ENCODE data around the gene ZNF609. TPM values are rescaled to one million over a fixed set of nuclear protein-coding genes. Genes with fewer than 3 reads are reported as not detected.
A peak's percentile ranks its signal among the peaks of the same experiment; 100 is the strongest.

Gene ZNF609
- total RNA-seq, 1 donor from 2014 or later: 33.1 TPM

DNA sequence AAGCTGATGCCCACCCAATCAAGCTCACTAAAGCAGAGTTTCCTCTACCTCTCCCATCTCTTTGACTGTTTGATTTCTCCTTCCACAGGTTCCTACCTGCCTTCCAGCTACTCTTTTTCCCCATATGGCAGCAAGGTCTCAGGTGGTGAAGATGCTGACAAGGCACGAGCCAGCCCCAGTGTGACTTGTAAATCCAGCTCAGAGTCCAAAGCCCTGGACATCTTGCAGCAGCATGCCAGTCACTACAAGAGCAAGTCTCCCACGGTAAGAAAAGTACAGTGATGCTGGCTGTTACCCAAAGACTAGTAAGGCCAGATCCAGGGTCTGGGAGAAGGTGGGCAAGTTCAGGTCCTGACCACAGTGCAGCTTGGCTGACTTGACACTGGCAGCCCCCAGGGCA lies 219.7 kb downstream of the ZNF609 start:
- H3K4me1 ChIP-seq: no peaks in the 10 kb centered on the region
- TF ChIP-seq POLR2AphosphoS5 (IDR thresholded peaks at IDR 0.05; ENCODE audit: insufficient read depth in 1 of 2, low read depth in 1 of 2) (no peak), CTCF (IDR thresholded peaks at IDR 0.05) (no peak), POLR2A (IDR thresholded peaks at IDR 0.05) (no peak)
- H3K27ac ChIP-seq: no peak overlapping the region
- H3K4me3 ChIP-seq: no peak overlapping the region
- no peak for DNase-seq (ENCODE audit: extremely low spot score in 2 of 2)
- H3K36me3 ChIP-seq: peaks cover 0 to 78% of the 10 kb centered on the region in 2 donors
- intact Hi-C loops (cut with DNase I): no loop called here
- H3K27me3 ChIP-seq: no peaks in the 10 kb centered on the region
- no peaks in the 10 kb centered on the region for H3K9me3 ChIP-seq

- H3K4me3 ChIP-seq: no peak overlapping the region
- H3K36me3 ChIP-seq: peaks cover 0 to 70% of the 10 kb centered on the region in 2 donors
- TF ChIP-seq POLR2A (IDR thresholded peaks at IDR 0.05) (no peak), POLR2AphosphoS5 (IDR thresholded peaks at IDR 0.05; ENCODE audit: insufficient read depth in 1 of 2, low read depth in 1 of 2) (no peak), CTCF (IDR thresholded peaks at IDR 0.05) (peak in 2 of 3 experiments; percentile 54 to 71)
- H3K4me1 ChIP-seq: no peaks in the 10 kb centered on the region
- intact Hi-C loops (cut with DNase I): no loop called here
- H3K9me3 ChIP-seq: no peaks in the 10 kb centered on the region
- no peak for DNase-seq (ENCODE audit: extremely low spot score in 2 of 2)
- H3K27me3 ChIP-seq: no peaks in the 10 kb centered on the region
- no peak overlapping the region for H3K27ac ChIP-seq
Observed at GRCh38 chr15:64681424-64682024, 221.1 kb downstream of the ZNF609 start.

DNA sequence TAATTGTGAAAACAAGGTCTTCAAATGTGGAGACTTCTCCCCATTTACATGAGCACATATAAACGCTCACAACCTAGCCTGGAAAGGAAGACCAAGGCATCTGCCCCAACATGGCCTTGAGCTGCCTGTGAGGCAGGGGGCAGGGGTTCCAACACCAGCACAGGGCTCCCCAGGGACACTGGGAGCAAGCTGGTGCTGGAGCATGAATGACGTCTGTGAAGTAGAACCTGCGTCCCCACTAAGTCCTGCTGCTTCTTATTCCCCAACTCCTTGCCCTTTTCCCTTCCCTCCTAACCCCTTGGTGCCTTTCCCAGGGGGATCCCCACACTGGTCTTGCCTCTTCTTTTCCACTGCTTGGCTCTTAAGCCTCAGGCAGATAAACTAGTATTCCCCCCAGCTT lies 221.9 kb downstream of the ZNF609 start:
- Histone ChIP-seq H3K4me1 (peaks cover 4% of the 10 kb centered on the region), H3K27ac (no peak overlapping the region), H3K9me3 (no peaks in the 10 kb centered on the region), H3K27me3 (no peaks in the 10 kb centered on the region), H3K36me3 (peaks cover 0 to 65% of the 10 kb centered on the region in 2 donors), H3K4me3 (no peak overlapping the region)
- intact Hi-C loops (cut with DNase I): no loop called here
- no peak for TF ChIP-seq POLR2A (IDR thresholded peaks at IDR 0.05)
- no peak for TF ChIP-seq CTCF (IDR thresholded peaks at IDR 0.05)
- no peak for TF ChIP-seq POLR2AphosphoS5 (IDR thresholded peaks at IDR 0.05; ENCODE audit: insufficient read depth in 1 of 2, low read depth in 1 of 2)
- no peak for DNase-seq (ENCODE audit: extremely low spot score in 2 of 2)

GRCh38 chr15:64683378-64683777 lies 223.0 kb downstream of the ZNF609 start:
- Histone ChIP-seq H3K9me3 (no peaks in the 10 kb centered on the region), H3K4me1 (peaks cover 15% of the 10 kb centered on the region), H3K27me3 (no peaks in the 10 kb centered on the region), H3K36me3 (peaks cover 0 to 65% of the 10 kb centered on the region in 2 donors), H3K4me3 (no peak overlapping the region), H3K27ac (no peak overlapping the region)
- no peak for DNase-seq (ENCODE audit: extremely low spot score in 2 of 2)
- intact Hi-C loops (cut with DNase I): no loop called here
- TF ChIP-seq CTCF (IDR thresholded peaks at IDR 0.05) (no peak), POLR2A (IDR thresholded peaks at IDR 0.05) (no peak), POLR2AphosphoS5 (IDR thresholded peaks at IDR 0.05; ENCODE audit: insufficient read depth in 1 of 2, low read depth in 1 of 2) (no peak)

DNA sequence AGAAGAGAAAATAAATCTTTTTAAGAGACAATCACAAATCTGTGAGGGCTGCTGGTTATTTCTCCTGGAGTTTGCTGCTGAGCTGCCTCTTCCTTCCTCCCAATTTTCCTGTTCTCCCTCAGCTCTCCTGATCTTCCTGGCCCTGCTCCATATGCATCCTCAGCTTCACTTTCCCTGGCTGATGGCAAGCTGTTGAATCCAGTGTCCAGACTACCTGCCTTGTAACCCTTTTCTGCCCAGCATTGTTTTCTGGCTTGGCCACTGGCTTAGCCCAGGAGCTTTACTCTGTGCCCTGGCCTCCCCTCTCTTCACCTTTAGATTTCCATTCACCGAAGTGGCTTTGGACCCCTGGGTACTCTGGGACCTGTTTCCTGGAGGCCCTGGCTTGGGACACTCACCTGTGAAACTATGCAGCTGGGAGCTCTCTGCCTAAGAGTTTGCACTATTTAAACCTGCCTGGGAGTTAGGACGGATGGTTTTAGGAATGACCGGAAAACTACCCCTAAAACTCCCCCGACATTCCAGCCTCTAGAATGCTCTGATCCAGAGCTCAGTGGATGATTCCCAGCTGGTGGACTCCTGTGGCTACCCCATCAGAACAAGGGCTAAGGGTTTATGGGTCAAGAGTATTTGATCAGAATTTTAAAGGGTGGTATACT lies 225.0 kb downstream of the ZNF609 start:
- DNase-seq (ENCODE audit: extremely low spot score in 2 of 2): no peak
- peaks cover 18% of the 10 kb centered on the region for H3K4me1 ChIP-seq
- H3K4me3 ChIP-seq: no peak overlapping the region
- H3K27me3 ChIP-seq: no peaks in the 10 kb centered on the region
- H3K27ac ChIP-seq: no peak overlapping the region
- H3K9me3 ChIP-seq: no peaks in the 10 kb centered on the region
- peaks cover 0 to 65% of the 10 kb centered on the region in 2 donors for H3K36me3 ChIP-seq
- intact Hi-C loops (cut with DNase I): no loop called here
- TF ChIP-seq POLR2AphosphoS5 (IDR thresholded peaks at IDR 0.05; ENCODE audit: insufficient read depth in 1 of 2, low read depth in 1 of 2): no peak
